Muscle of arm (tissue), 12 donors: ENCODE data around the gene TAL1. TPM values are rescaled to one million over a fixed set of nuclear protein-coding genes. Genes with fewer than 3 reads are reported as not detected.

Source experiments
- DNase-seq: peaks from one replicate; pipeline ENCODE4 v3.0.0-alpha.2; 2013
- polyA plus RNA-seq, 12 donors: library from polyadenylated mRNA; unstranded; fragments of 120-200 nt; gene quantifications; one replicate each; pipeline ENCODE4 v1.2.1, GENCODE V29; 2013; ENCODE audit not compliant: insufficient read length in 12 of 12

The TAL1 gene
- polyA plus RNA-seq, 12 donors = 2.2 to 4.8 (median 3.6) TPM; not detected in 1

DNA sequence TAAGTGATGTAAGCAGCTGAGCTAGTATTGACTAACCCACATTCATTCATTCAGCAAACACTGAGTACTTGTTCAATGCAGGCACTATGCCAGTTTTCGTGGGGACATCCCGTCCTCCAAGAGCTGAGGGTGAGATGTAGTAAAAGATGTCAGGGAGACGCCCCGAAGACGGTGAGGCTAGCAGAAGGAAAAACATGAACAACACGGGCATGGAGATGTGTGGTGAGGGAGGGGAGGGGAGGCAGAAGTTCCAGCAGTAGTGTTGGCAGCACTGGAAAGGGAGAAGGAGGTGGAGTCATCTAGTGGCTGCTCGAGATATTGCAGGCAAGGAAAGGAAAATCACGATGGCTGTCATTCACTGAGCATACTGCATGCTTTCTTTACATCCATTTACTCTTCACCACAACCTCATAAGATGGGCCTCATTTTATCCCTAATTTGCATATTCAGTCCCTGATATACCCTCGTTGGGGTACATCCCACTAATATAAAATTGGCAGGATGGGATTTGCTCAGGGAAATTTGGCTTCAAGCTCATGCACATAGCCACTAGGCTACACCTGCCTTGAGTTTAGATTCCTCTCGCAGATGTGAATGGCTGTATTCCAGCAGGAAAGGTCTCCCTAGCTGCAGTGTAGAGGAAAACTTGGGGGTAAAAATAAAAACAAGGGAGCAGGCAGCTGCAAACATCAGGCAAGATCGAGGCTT, 56.6 kb downstream of the TAL1 start:
- no peak for DNase-seq

- no peak for DNase-seq
These were observed 57.4 kb downstream of the TAL1 start for GRCh38 chr1:47174656-47175020.

DNA sequence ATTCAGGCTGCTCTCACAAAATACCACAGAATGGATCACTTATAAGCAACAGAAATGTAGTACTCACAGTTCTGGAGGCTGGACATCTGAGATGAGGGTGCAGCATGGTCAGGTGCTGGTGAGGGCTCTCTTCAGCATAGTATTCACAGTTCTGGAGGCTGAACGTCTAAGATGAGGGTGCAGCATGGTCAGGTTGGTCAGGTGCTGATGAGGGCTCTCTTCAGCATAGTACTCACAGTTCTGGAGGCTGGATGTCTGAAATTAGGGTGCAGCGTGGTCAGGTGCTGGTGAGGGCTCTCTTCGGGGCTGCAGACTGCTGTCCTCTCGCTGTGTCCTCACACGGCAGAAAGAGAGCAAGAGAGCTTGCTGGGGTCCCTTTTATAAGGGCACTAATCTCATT, 59.2 kb downstream of the TAL1 start:
- DNase-seq = no peak

Other genes starting within 250 kb of the TAL1 start
- 1 to 10 TPM in 10 of 12 donors, not detected in 2; 3.0 to 5.3 (median 3.8) TPM for gene CYP4X1, start 208.6 kb downstream of the TAL1 start, polyA plus RNA-seq
- gene CYP4Z1, start 165.0 kb downstream of the TAL1 start, polyA plus RNA-seq = under 1 TPM in 7 of 12 donors, not detected in 5; 0.11 to 0.70 (median 0.45) TPM
- under 1 TPM in 2 of 12 donors, not detected in 10; 0.12 to 0.29 TPM for gene CYP4A22, start 94.8 kb downstream of the TAL1 start, polyA plus RNA-seq
- gene PDZK1IP1, start 42.2 kb downstream of the TAL1 start, polyA plus RNA-seq = under 1 TPM in 6 of 12 donors, not detected in 6; 0.27 to 0.54 (median 0.37) TPM
- gene STIL, start 81.9 kb upstream of the TAL1 start, polyA plus RNA-seq = 1 to 10 TPM in 11 of 12 donors, not detected in 1; 2.8 to 7.5 (median 5.4) TPM
- gene CMPK1, start 101.6 kb upstream of the TAL1 start, polyA plus RNA-seq = 10 to 100 TPM in 11 of 12 donors, not detected in 1; 68.1 to 87.5 (median 79.1) TPM
- gene FOXE3, start 184.1 kb upstream of the TAL1 start, polyA plus RNA-seq = under 1 TPM in 3 of 12 donors, not detected in 9; 0.08 to 0.26 (median 0.20) TPM
- gene FOXD2, start 205.8 kb upstream of the TAL1 start, polyA plus RNA-seq = 1 to 10 TPM in 1 of 12 donors, under 1 TPM in 10, not detected in 1; 0.11 to 4.3 (median 0.23) TPM